HEK293T (cell line): Measurements from ENCODE around the gene DYNLL2.

ENCODE experiments used
- CTCF ChIA-PET: fragments of 350-600 bp; formaldehyde crosslinking; extraction: SDS; loops from one replicate; lab custom pipeline; 2021; ENCODE audit warnings: antibody characterized with exemption, inconsistent platforms; lab: Yijun Ruan, JAX
- POLR2A ChIA-PET: fragments of 350-600 bp; formaldehyde crosslinking; extraction: SDS; loops from one replicate; lab custom pipeline; 2020; ENCODE audit warnings: antibody characterized with exemption, inconsistent platforms; lab: Yijun Ruan, JAX
- DNase-seq: peaks from one replicate; pipeline ENCODE4 v3.0.0; 2012; ENCODE audit warnings: mixed read lengths; ENCODE audit errors: extremely low spot score
- ARNT ChIP-seq: fragments of 450-650 bp; IDR thresholded peaks from 2 replicates; pipeline ENCODE4 v1.6.1; 2017; ENCODE audit warnings: mild to moderate bottlenecking
- BHLHE40 ChIP-seq: fragments of 450-650 bp; IDR thresholded peaks from 2 replicates; pipeline ENCODE4 v1.6.1; 2016; ENCODE audit warnings: mild to moderate bottlenecking, moderate library complexity, borderline replicate concordance
- CTBP1 ChIP-seq: fragments of 450-650 bp; IDR thresholded peaks from 2 replicates; pipeline ENCODE4 v1.6.1; 2016; ENCODE audit warnings: borderline replicate concordance
- ELF4 ChIP-seq: fragments of 450-650 bp; IDR thresholded peaks from 2 replicates; pipeline ENCODE4 v1.6.1; 2017; ENCODE audit warnings: antibody characterized with exemption
- FOXA1 ChIP-seq: fragments of 450-650 bp; IDR thresholded peaks from 2 replicates; pipeline ENCODE4 v1.6.1; 2016; ENCODE audit warnings: mild to moderate bottlenecking
- FOXK2 ChIP-seq: fragments of 450-650 bp; IDR thresholded peaks from 2 replicates; pipeline ENCODE4 v1.6.1; 2016; ENCODE audit warnings: mild to moderate bottlenecking
- FOXM1 ChIP-seq: fragments of 450-650 bp; IDR thresholded peaks from 2 replicates; pipeline ENCODE4 v1.6.1; 2017; ENCODE audit warnings: mild to moderate bottlenecking, borderline replicate concordance
- HDGF ChIP-seq: fragments of 450-650 bp; IDR thresholded peaks from 2 replicates; pipeline ENCODE4 v1.6.1; 2017; ENCODE audit warnings: antibody characterized with exemption, borderline replicate concordance
- L3MBTL2 ChIP-seq: fragments of 450-650 bp; conservative IDR thresholded peaks from 2 replicates; pipeline ENCODE4 v1.6.1; 2016; ENCODE audit warnings: mild to moderate bottlenecking
- LEF1 ChIP-seq: fragments of 450-650 bp; IDR thresholded peaks from 2 replicates; pipeline ENCODE4 v1.6.1; 2017; ENCODE audit warnings: mild to moderate bottlenecking, borderline replicate concordance
- NFRKB ChIP-seq: fragments of 450-650 bp; IDR thresholded peaks from 2 replicates; pipeline ENCODE4 v1.6.1; 2016; ENCODE audit warnings: mild to moderate bottlenecking, moderate library complexity
- SP1 ChIP-seq: fragments of 450-650 bp; IDR thresholded peaks from 2 replicates; pipeline ENCODE4 v1.6.1; 2017
- SUZ12 ChIP-seq: fragments of 450-650 bp; IDR thresholded peaks from 2 replicates; pipeline ENCODE4 v1.6.1; 2016; ENCODE audit warnings: mild to moderate bottlenecking
- TARDBP ChIP-seq: fragments of 450-650 bp; IDR thresholded peaks from 2 replicates; pipeline ENCODE4 v1.6.1; 2016
- ZNF384 ChIP-seq: fragments of 450-650 bp; IDR thresholded peaks from 2 replicates; pipeline ENCODE4 v1.6.1; 2016
- TF ChIP-seq, protein P1 (sequence below): fragments of 450-650 bp; IDR thresholded peaks from 2 replicates; pipeline ENCODE4 v1.6.1; 2016

The DYNLL2 gene

DNA sequence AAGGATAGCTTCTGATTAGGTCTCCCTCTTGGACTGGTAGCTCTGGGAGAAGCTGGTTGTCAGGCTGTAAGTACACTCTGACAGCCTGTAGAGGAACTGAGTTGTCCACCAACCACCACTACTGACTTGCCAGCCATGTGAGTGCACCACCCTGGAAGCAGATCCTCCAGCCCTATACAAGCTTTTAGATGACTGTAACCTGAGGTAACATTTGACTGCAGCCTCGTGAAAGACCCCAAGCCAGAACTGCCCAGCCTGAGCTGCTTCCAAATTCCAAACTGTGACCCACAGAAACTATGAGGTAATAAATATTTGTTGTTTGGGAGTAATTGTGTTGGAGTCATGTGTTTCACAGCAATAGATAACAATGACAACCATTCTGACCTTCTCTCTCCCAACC, 30.8 kb upstream of the DYNLL2 start:
- TF ChIP-seq SP1 (no peak), ZNF384 (no peak), NFRKB (no peak), FOXM1 (no peak), SUZ12 (no peak)
- ChIA-PET CTCF (interaction anchor here (0.7 kb wide), 1 partner anchor 220 kb away, joined by 3 read pairs; no protein-coding TSS in a partner anchor), POLR2A (interaction anchor here (1.0 to 2.2 kb wide), 2 partner anchors 9 to 45 kb away, joined by 3 to 5 read pairs; no protein-coding TSS in a partner anchor)
- DNase-seq, result no peak

DNA sequence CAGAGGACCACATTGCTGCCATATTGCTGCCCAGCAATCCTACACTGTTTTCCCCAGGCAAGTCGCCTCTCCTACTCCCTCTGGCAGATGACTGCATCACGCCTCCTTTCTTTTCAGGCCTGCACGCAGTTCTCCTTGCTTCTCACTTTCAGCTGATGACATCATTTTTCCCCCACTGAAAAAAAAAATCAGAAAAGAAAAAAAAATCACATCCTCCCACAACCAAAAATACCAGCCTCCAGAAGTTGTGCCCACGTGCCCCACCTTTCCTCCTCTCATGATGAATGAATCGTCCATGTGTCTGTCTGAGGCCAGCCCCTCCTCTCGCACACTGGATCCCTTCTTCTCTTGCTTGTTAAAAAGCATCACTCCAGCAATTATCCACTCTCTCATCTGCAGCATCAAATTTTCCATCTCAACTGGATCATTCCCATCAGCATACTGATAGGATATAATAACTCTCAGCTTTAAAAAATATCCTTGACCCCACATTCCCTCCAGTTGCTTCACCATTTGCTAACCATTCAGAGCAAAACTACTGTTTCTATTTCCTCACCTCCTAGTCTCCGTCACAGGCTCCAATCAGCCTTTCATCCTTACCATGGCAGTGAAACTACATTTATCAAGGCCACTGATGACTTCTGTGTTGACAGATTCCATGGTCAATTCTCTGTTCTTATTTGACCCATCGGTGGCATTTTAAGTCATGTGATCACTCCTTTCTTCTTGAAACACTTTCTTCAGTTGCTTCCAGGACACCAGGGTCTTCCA, 30.1 kb upstream of the DYNLL2 start:
- POLR2A ChIA-PET, result interaction anchor here (1.0 to 2.2 kb wide), 2 partner anchors 8 to 46 kb away, joined by 3 to 5 read pairs; no protein-coding TSS in a partner anchor
- CTCF ChIA-PET, result no interaction called here
- TF ChIP-seq FOXA1 (no peak), FOXK2 (no peak), ARNT (no peak), SP1 (no peak), L3MBTL2 (no peak), TARDBP (no peak), ELF4 (no peak), HDGF (no peak), BHLHE40 (no peak), ZNF384 (no peak), NFRKB (no peak), FOXM1 (no peak), SUZ12 (no peak), LEF1 (no peak), CTBP1 (no peak)
- TF ChIP-seq, protein P1, sequence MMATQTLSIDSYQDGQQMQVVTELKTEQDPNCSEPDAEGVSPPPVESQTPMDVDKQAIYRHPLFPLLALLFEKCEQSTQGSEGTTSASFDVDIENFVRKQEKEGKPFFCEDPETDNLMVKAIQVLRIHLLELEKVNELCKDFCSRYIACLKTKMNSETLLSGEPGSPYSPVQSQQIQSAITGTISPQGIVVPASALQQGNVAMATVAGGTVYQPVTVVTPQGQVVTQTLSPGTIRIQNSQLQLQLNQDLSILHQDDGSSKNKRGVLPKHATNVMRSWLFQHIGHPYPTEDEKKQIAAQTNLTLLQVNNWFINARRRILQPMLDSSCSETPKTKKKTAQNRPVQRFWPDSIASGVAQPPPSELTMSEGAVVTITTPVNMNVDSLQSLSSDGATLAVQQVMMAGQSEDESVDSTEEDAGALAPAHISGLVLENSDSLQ, result no peak
- DNase-seq, result no peak

DNA sequence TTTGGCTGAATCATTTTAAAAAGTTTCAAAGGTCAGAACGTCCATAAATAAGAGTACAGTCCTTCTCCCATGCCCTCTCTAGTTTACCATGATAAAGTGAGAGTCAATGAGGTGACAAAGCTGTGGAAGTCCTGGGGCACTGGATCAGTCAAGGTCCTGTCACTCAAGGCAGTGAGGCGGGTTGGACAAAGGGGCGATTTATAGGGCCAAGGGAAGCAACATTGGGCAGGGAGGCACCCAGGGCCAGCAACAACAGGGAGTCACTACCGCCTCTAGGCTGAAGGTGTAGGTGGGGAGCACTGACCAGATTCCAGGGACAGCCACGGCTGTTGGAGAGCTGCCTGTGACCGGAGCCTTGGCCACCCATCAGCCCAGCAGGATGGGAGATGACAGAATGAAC, 28.6 kb upstream of the DYNLL2 start:
- TF ChIP-seq TARDBP (no peak), FOXK2 (no peak), ZNF384 (no peak), FOXM1 (no peak), SP1 (no peak), FOXA1 (no peak), NFRKB (no peak), ELF4 (no peak), SUZ12 (no peak), ARNT (no peak), CTBP1 (no peak)
- TF ChIP-seq, protein P1, result no peak
- no peak for DNase-seq
- ChIA-PET CTCF (no interaction called here), POLR2A (interaction anchor here (2.2 kb wide), 1 partner anchor 47 kb away, joined by 5 read pairs; no protein-coding TSS in a partner anchor)

DNA sequence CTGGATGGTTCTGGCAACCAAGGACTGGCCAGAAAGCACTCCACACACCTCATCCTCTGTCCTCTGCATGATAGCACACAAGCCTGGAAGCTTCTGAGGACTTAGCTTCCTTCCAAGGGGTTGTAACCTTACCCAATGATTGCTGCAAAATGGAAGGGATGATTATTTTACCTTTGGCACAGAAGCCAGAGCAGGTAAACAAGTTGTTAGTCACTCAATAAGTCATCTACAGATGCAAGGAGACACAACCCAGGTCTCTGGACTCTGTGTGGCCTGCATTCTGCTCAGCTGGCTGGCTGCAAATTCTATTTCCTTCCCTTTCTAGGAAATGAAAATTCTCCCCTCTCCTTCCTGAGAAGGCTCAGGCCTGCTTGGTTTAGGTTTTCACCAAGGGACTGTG, 26.7 kb upstream of the DYNLL2 start:
- CTCF ChIA-PET, result no interaction called here
- TF ChIP-seq FOXM1, result no peak
- DNase-seq, result no peak
- POLR2A ChIA-PET, result no interaction called here

DNA sequence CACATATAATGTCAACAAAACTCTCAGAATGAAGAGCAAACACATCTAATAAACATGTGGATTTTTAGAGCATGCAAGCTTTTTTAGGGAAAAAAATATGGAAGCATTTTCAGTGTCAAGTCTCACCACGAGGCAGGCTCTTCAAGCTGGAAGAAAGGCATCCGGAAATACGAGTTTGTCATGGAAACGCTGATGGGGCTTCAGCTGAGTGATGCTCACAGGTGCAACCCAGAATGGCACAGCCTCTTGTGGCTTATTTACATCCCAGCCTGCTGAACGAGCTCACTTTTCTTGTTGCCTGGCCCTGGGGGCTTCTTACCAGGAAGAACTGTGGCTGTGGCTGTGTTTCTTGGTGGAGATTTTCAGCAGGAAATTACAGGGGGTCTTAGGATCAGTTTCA, 24.1 kb upstream of the DYNLL2 start:
- POLR2A ChIA-PET, result interaction anchor here (1.5 kb wide), 1 partner anchor 23 kb away, joined by 5 read pairs; no protein-coding TSS in a partner anchor
- DNase-seq, result no peak

DNA sequence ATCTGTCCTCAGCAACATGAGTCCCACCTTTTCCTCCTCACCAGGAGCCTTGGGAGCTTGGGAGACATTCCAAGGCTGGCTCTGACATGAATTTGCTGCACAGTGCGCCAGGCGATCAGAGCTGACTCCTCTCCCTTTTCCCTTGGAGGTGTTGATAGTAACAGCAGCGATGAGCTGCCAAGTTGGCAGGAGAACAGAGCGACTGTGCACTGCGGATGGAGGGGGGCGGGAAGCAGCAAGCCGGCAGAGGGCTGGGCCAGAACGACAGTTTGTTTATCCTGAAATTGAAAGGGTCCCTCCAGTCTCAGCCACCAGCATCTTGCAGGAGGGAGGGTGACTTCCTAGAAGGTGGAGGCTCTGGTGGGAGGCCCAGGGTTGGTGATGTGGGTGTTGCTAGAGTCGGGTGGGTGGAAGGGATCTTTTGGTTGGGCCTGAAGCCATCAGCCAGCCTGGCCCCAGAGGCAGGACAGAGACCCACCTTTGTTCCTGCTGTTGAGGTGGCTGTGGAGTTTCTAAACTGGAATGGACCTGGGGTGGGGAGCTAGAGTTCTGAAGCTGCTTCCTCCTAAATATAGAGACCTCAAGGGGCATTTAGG, 22.5 kb upstream of the DYNLL2 start:
- POLR2A ChIA-PET, result interaction anchor here (0.7 to 1.5 kb wide), 3 partner anchors 8 to 54 kb away, joined by 3 to 5 read pairs (median 3); partner anchors contain the start of gene SRSF1
- DNase-seq, result no peak
- TF ChIP-seq SUZ12, result no peak
- TF ChIP-seq ELF4, result no peak
- no peak for TF ChIP-seq FOXA1
- no peak for TF ChIP-seq LEF1
- no peak for TF ChIP-seq ARNT
- no peak for TF ChIP-seq TARDBP
- TF ChIP-seq, protein P1, result no peak
- CTCF ChIA-PET, result interaction anchor here (0.7 kb wide), 1 partner anchor 74 kb away, joined by 4 read pairs; no protein-coding TSS in a partner anchor

More for the DNA sequence above, 24.1 kb upstream of the DYNLL2 start:
- CTCF ChIA-PET, result interaction anchor here (0.6 to 0.9 kb wide), 3 partner anchors 22 to 121 kb away, joined by 3 to 12 read pairs (median 3); no protein-coding TSS in a partner anchor
- no peak for TF ChIP-seq FOXA1
- TF ChIP-seq CTBP1, result no peak
- TF ChIP-seq SP1, result no peak
- TF ChIP-seq ARNT, result no peak
